Measurements from ENCODE around the gene FAM174C.
A peak's percentile ranks its signal among the peaks of the same experiment; 100 is the strongest.

The FAM174C gene

DNA sequence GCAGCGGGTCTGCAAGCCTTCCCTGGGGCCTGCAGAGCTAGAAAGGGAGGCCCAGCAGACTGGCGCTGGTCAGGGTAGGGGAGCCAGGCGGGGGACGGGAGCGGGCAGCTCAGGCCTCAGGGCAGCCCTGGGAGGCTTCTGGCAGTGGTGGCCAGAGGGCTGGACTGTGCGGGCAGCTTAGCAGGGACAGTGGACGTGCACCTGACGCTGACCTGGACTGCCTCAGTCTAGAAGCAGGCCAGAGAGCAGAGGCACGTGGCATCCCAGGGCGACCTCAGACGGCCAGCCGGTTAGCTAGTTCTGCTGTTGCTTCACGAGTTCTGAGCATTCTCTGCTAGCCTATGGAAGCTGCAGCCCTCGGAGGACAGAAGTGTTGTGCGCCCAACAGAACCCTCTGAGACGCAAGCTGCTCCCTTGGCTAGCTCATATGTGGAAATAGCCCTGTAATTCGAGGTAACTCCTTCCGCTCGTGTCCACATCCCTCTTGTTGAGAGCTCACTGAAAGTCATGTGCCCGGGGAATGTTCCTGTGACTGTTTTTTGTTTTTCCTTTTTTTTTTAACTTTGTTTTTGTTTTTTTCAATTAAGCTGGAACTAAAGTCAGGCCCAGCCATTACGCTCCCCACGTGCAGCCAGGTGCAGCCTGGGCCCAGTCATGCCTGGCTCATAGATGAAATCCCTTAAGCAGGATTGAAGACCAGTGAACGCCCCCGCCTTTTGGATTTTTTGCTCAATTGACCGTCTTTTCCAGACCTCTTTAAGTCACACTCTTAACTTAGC lies 1.9 kb upstream of the FAM174C start:
- DNase-seq (ENCODE audit: low spot score), result no peak

DNA sequence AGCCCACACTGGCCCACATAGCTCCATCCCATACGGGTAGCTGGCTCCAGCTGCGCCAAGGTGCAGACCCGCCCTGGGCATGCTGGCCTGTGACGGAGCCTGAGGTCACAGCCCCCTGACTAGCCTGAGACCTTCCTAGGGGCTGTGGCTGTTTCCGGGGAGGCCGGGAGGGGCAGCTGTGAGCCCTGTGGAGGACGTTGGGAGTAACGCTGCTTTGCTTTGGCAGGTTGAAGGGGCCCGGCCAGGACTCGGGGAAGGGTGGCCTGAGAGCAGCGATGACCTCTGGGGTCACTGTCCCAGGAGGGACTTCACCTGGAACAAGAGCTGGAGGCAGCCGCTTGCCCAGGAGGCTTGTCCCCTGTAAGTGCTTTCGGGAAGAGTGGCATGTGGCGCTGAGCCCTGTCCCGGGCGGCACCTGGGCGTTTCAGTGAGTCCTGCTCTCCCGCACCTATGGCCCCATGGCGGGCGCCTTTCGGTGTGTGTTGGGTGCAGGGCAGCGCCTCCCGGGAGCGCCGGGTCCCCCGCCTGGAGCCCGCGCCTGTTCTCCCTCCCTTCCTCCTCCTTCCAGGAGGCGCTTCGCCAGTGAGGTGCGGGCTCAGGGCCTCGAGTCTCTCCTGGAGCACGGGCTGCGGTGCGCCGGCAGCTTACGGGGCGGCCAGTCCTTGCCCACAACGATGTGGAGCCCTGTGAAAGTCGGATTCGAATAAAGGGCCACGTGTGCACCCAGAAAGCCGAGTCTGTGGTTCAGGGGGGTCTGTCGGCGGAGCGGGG lies 1.1 kb upstream of the FAM174C start:
- DNase-seq (ENCODE audit: low spot score), result no peak

GRCh38 chr19:1274852-1275259 lies 474 bp upstream of the FAM174C start:
- no peak for DNase-seq (ENCODE audit: low spot score)

DNA sequence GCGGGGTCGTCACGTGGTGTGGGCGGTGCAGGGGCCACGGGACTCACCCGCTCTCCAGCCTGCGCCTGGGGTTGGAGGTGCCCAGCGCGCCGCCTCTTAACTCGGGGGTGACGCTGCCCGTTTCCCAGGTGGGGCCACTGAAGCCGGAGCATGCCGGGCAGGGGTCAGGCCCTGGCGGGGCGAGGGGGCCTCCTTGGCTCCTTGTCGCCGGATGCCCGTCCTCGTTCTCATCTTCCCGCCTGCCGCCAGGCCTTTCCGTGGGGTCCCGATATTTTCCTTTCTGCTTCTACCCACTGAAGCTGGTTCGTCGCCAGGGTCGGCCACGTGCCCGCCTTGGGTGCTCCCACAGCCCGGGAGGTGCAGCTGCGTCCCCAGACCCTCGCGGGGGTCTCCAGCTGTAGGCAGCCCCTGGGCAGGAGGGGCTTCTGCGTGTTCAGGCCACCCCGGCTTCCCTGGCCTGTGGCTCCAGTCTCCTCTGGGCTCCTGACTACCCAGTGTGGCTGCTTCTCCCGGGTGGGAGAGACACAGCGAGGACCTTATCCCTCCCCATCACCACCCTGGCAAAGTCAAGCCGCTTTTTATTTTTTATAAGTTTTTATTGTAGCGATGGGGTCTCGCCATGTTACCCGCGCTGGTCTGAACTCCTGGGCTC lies 772 bp downstream of the FAM174C start:
- DNase-seq (ENCODE audit: low spot score), result no peak

DNA sequence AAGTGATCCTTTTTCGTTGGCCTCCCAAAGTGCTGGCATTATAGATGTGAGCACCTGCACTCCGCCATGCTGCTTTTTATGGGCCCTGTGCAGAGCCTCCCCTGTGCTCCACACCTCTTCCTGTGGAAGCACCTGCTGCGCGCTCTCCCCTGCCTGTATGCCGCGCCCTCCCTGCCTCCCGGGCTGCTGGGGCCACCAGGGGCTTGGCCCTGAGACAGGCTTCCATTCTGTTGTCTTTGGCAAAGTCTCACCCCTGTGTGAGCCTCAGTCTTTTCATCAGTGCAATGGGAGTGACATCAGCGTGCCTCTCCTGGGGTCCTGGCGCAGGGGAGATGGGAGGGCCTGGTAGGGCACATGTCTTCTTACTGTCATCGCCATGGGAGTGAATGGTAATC lies 1.3 kb downstream of the FAM174C start:
- DNase-seq (ENCODE audit: low spot score), result no peak

GRCh38 chr19:1277061-1277460 lies 1.7 kb downstream of the FAM174C start:
- DNase-seq (ENCODE audit: low spot score), result no peak

DNA sequence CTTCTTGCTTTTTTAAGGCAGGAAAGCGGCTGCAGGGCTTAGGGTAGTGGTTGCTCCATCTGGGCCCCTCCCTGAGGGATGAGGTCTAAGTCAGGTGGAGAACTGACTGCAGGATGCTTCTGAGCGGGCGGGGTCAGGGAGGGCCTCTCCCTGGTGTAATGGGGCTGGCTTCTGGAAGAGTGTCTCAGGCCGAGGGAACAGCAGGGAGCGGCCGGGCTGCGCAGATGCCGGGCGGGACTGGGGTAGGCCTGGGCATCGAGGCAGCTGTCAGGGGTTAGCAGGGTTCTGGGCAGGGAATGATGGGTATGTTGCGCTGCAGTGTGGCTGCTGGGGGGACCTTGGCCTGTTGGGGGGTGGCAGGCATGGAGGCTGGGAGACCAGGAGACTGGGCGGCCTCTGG lies 2.7 kb downstream of the FAM174C start:
- DNase-seq (ENCODE audit: low spot score), result no peak

DNA sequence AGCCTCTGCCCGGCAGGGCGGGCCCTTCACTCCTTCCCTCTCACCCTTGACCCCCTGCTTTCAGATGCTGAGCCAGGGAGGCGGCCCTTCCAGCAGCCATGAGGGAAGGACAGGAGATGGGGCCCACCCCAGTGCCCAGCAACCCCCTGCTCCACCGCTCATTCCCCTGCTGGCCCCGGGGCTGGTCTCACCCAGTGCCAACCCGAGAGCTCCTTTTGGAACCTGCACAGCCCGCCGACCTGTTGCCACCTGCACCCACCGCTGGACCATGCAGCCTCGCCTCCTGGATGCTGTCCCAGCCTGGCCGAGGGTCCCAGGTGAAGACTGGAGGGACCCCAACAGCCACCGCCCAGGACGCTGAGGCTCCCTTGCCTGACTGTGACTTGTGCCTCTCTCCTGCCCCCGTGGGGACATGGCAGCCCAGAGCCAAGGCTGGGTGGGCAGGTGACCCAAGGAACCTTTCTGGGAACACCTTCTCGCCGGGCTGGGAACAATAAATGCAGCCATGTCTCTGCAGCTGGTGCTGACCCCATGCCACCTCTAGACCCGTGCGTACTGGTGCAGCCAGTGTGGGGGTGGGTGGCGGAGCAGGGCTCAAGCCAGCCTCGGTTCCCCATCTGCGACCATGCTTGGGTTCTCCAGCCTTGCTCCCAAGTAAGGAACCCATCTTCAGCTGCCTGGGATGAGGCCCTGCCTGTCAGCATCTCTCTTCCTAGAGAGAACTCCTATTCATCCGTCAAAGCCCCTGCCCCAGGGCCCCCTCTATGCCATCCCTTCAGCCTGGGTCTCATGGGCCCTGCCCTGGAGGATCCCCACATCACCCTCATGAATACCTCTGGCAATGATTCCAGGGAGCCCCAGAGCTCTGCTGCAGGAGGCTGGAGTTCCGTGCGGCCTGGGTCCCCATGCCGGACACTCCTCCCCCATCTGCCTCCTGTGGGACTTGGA lies 3.7 kb downstream of the FAM174C start:
- DNase-seq (ENCODE audit: low spot score), result no peak

DNA sequence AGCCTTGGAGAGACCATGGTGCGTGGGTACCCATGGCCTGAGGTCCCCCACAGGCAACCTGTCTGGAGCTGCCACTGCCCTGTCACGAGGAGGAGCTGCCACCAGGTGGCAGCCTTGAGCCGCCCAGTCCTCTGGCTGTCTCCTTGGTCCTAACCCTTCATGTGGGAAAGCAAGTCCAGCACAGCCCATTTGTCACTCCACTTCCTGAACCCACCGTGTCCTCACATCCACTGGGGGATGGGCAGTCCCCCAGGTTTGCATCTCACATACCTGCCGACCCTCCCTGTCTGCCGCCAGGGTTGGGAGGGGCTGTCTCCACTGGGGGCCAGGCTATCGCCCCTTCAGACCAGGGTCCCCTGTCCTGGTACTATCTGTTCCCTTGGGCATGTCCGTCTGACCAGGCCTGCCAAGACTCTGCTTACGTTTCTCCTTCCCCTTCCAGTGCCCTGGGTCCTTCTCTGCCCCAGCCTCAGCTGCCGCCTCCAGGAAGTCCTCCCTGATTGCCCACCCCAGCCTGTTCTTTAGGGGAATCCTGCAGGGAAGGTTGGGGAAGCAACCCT lies 4.5 kb downstream of the FAM174C start:
- DNase-seq (ENCODE audit: low spot score), result peak; percentile 83

DNA sequence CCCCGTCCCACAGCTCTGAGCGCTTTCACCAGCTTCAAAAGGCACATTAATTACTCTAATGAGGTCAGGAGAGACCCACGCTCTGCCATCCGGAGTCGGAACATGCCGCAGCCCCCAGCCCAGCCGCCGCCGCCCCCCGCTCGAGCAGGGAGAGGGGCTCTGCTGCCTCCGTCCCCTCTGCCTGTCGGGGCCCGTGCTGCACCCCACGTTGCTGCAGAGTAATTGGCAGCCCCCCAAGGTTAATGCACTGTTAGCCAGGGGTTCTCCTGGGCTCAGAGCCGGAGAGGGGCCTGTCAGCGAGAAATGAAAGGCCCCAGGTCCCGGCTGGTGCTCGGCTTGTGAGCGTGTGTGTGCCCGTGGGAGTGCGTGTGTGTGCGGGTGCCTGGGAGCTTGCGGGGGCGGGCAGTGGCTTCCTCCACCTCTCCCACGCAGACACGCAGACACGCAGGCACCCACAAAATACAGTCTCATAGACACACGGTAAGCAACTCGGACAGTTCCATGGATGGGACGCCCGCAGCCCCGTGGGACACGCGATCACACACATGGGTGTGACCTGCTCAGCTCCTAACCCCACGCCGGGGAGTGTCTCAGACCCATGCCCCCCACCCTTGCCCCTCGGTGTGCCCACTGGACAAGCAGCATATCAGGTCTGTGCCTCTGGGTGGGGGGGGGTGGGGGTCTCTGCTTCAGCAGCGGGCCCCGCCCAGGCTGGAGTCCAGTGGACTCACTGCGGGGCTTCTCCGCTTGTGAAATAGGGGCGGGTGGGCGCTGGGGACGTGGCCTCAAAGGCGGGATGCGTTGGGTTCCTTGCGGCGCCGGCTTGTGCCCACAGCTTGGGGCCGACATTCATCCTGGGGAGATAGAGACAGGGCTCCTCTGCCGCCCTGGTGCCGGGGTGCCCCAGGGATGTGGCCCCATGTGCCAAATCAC lies 5.6 kb downstream of the FAM174C start:
- DNase-seq (ENCODE audit: low spot score), result no peak

DNA sequence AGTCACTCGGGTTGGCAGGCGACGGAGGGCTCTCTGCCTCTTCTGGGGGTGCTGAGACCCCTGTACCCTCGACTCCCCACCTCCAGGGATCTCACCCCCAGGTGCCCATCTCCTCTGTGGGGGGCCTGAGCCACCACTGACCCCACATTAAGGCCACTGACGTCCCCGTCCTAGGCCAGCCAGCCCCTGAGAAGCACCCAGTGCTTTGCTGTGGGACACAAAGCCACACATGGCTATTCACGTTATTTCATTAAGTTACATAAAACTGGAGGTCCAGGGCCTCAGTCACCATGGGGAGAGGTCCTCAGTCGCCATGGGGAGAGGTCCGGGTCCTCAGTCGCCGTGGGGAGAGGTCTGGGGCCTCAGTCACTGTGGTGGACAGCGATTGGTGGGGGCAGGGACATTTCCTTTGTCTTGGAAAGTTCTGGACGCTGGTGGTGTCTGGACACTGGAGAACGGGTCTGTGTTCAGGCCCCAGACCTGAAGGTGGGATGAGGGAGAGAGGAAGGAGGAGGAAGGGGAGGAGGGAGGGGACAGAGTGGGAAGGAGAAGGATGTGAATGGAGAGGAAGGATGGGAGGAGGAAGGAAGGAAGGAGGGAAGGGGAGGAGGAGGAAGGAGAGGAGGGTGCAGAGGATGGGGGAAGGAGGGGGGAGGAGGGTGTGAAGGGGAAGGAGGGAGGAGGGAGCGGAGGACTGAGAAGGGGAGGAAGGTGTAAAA lies 6.4 kb downstream of the FAM174C start:
- no peak for DNase-seq (ENCODE audit: low spot score)

DNA sequence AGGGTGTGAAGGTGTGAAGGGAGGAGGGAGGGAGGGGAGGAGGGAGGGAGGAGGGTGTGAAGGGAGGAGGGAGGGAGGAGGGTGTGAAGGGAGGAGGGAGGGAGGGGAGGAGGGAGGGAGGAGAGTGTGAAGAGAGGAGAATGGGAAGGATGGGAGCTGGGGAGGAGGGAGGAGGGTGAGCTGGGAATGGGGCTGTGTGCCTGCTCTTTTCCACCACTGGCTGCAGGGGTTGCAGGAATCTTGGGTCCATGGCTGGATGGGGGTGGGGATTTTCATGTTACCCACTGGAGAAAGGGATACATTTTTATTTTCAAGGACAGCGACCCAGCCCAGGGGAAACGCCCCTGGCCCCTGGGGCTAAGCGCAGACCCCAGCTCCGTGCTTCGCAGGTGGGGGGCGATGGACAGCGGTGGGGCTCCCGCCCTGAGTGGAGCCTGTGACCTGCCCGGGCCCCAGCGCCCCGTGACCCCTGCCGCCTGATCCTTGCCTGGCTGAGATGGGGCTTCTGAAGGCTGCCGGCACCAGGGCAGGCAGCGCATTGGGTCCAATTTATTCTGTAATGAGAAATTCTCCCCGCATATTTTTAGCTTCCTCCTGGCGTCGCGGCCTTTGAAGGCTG lies 7.4 kb downstream of the FAM174C start:
- DNase-seq (ENCODE audit: low spot score), result no peak

DNA sequence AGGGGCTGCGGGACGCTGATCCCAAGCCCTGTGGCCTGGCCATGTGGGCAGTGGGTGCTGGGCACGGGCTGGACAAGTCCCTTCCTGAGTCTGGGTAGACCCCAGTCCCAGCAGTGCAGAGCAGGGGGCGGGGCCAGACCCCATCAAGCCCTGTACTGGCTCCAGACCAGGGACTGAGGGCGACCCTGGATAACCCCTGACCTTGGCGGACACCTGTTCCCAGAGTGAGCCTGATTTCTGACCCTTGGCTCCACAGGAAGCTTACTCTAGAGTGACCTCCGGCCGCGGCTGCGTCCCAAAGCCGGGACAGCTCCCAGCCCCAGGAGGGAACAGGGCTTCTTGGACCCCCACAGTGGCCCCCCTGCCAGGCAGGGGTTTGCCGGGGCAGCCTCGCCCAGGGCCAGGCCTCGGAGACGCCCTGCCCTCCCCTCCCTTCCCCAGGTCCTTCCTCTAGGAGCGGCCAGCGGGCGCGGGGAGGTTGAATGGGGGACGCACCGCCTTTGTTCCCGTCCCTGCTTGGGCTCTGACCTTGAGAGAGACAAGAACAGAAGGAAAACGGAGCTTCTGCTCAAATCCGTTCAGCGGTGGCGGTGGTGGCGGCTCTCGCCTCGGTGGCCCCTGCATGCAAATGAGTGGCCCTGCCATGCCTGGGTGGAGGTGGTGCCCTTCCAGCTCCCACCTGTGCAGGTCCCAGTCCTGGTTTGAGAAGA lies 8.0 kb downstream of the FAM174C start:
- DNase-seq (ENCODE audit: low spot score), result no peak

GRCh38 chr19:1283917-1284292 lies 8.6 kb downstream of the FAM174C start:
- DNase-seq (ENCODE audit: low spot score), result no peak

GRCh38 chr19:1284293-1284978 lies 9.1 kb downstream of the FAM174C start:
- DNase-seq (ENCODE audit: low spot score), result no peak

- DNase-seq (ENCODE audit: low spot score), result no peak
Measured at GRCh38 chr19:1284979-1285736, 9.8 kb downstream of the FAM174C start.

GRCh38 chr19:1285737-1286360 lies 10.5 kb downstream of the FAM174C start, which contains the start of gene EFNA2:
Gene EFNA2 (plus strand): TSS chr19:1285873. CDS start chr19:1286169, 296 bp downstream.
- DNase-seq (ENCODE audit: low spot score), result no peak

Measured in kidney tubule cell (primary cell).